GM21526 (cell line): Measurements from ENCODE around the gene DYRK1A.
"Not testable (repeated sequence)": the region's sequence is repeated elsewhere in the genome, so short reads cannot be mapped to it uniquely, and the experiment has no call there.

Source experiments
- ATAC-seq: cut with Tn5 transposase; IDR thresholded peaks from one replicate; pipeline ENCODE4 v1.9.1; 2021; ENCODE audit warnings: moderate library complexity; ENCODE audit not compliant: unreplicated experiment, low FRiP score

DYRK1A gene

GRCh38 chr21:37366482-37367316 lies at the start of gene DYRK1A:
Gene DYRK1A, plus strand, starts transcription at chr21:37366773. Its CDS starts 53,602 bp downstream, at chr21:37420375.
- ATAC-seq: peak; percentile 63

- ATAC-seq: no peak
Measured at GRCh38 chr21:37319551-37319950, 47.0 kb upstream of the DYRK1A start.

- ATAC-seq: no peak
Measured at GRCh38 chr21:37322084-37322483, 44.5 kb upstream of the DYRK1A start.

GRCh38 chr21:37324558-37324957 lies 42.0 kb upstream of the DYRK1A start:
- ATAC-seq: no peak

- ATAC-seq: not testable (repeated sequence)
Measured at GRCh38 chr21:37328147-37328546, 38.4 kb upstream of the DYRK1A start.

- ATAC-seq: no peak
Measured at GRCh38 chr21:37331411-37331810, 35.2 kb upstream of the DYRK1A start.

- no peak for ATAC-seq
Measured at GRCh38 chr21:37335053-37335452, 31.5 kb upstream of the DYRK1A start.

- ATAC-seq: no peak
Measured at GRCh38 chr21:37337179-37337578, 29.4 kb upstream of the DYRK1A start.

GRCh38 chr21:37337831-37338230 lies 28.7 kb upstream of the DYRK1A start:
- no peak for ATAC-seq

GRCh38 chr21:37338671-37339551 lies 27.7 kb upstream of the DYRK1A start:
- ATAC-seq: no peak

- ATAC-seq: no peak
Measured at GRCh38 chr21:37339552-37339939, 27.0 kb upstream of the DYRK1A start.

- no peak for ATAC-seq
Measured at GRCh38 chr21:37341254-37341960, 25.2 kb upstream of the DYRK1A start.

GRCh38 chr21:37342046-37342632 lies 24.4 kb upstream of the DYRK1A start:
- no peak for ATAC-seq

- ATAC-seq: no peak
Measured at GRCh38 chr21:37346841-37347430, 19.6 kb upstream of the DYRK1A start.

GRCh38 chr21:37348664-37349063 lies 17.9 kb upstream of the DYRK1A start:
- ATAC-seq: no peak

GRCh38 chr21:37350472-37350871 lies 16.1 kb upstream of the DYRK1A start:
- ATAC-seq: no peak

GRCh38 chr21:37356706-37357105 lies 9.9 kb upstream of the DYRK1A start:
- no peak for ATAC-seq

GRCh38 chr21:37357691-37358090 lies 8.9 kb upstream of the DYRK1A start:
- ATAC-seq: no peak

GRCh38 chr21:37358397-37358796 lies 8.2 kb upstream of the DYRK1A start:
- no peak for ATAC-seq

- no peak for ATAC-seq
Measured at GRCh38 chr21:37363936-37364335, 2.6 kb upstream of the DYRK1A start.
